CD1c-positive myeloid dendritic cell (primary cell): Measurements from ENCODE around the gene CA4.

Experiments
- DNase-seq: peaks from one replicate; pipeline ENCODE4 v3.0.0-alpha.2; 2016; ENCODE audit errors: extremely low spot score

The CA4 gene

GRCh38 chr17:60155427-60155814 lies 5.6 kb downstream of the CA4 start:
- DNase-seq, result no peak

- no peak for DNase-seq
Measured at GRCh38 chr17:60155815-60156214, 6.0 kb downstream of the CA4 start.

- no peak for DNase-seq
Measured at GRCh38 chr17:60156746-60157145, 7.0 kb downstream of the CA4 start.

- no peak for DNase-seq
Measured at GRCh38 chr17:60157487-60158040, 7.8 kb downstream of the CA4 start.

GRCh38 chr17:60158751-60159478 lies 9.1 kb downstream of the CA4 start:
- DNase-seq, result no peak

GRCh38 chr17:60159479-60159866 lies 9.7 kb downstream of the CA4 start:
- DNase-seq, result no peak

GRCh38 chr17:60160829-60161501 lies 11.2 kb downstream of the CA4 start:
- DNase-seq, result no peak

- DNase-seq, result peak; percentile 59
Measured at GRCh38 chr17:60161598-60162330, 12.0 kb downstream of the CA4 start.

- no peak for DNase-seq
Measured at GRCh38 chr17:60163108-60163784, 13.5 kb downstream of the CA4 start.

GRCh38 chr17:60164164-60164563 lies 14.4 kb downstream of the CA4 start:
- no peak for DNase-seq

- no peak for DNase-seq
Measured at GRCh38 chr17:60164697-60165096, 14.9 kb downstream of the CA4 start.

GRCh38 chr17:60165223-60165622 lies 15.4 kb downstream of the CA4 start:
- no peak for DNase-seq

- no peak for DNase-seq
Measured at GRCh38 chr17:60165971-60166370, 16.2 kb downstream of the CA4 start.

GRCh38 chr17:60167065-60167741 lies 17.4 kb downstream of the CA4 start:
- peak; percentile 31 for DNase-seq

- no peak for DNase-seq
Measured at GRCh38 chr17:60168654-60169053, 18.9 kb downstream of the CA4 start.

GRCh38 chr17:60169921-60170817 lies 20.4 kb downstream of the CA4 start:
- peak; percentile 45 for DNase-seq

- DNase-seq, result no peak
Measured at GRCh38 chr17:60170835-60171752, 21.3 kb downstream of the CA4 start.

- no peak for DNase-seq
Measured at GRCh38 chr17:60171753-60172079, 21.9 kb downstream of the CA4 start.

- no peak for DNase-seq
Measured at GRCh38 chr17:60173304-60173819, 23.6 kb downstream of the CA4 start.
